BE2C (cell line): Measurements from ENCODE around the gene CEBPG.

ENCODE experiments used
- DNase-seq: peaks from one replicate; pipeline ENCODE4 v3.0.0-alpha.2; 2020
- H3K27me3 ChIP-seq: fragments of 250-450 bp; sonication (Bioruptor Pico); 2 replicates; pipeline ENCODE4 v1.5.1; 2020; ENCODE audit warnings: mild to moderate bottlenecking
- H3K36me3 ChIP-seq: fragments of 250-450 bp; sonication (Bioruptor Pico); 2 replicates; pipeline ENCODE4 v1.5.1; 2020; ENCODE audit warnings: mild to moderate bottlenecking
- H3K4me1 ChIP-seq: fragments of 250-450 bp; sonication (Bioruptor Pico); 2 replicates; pipeline ENCODE4 v1.5.1; 2020
- H3K4me3 ChIP-seq: 2 replicates; pipeline ENCODE4 v1.5.1; 2011; ENCODE audit warnings: low read depth, low read length
- H3K9me3 ChIP-seq: fragments of 250-450 bp; sonication (Bioruptor Pico); 2 replicates; pipeline ENCODE4 v1.5.1; 2020
- TF ChIP-seq, protein P1 (sequence below): IDR thresholded peaks from 2 replicates; pipeline ENCODE4 v1.5.1; 2012; ENCODE audit warnings: mild to moderate bottlenecking, low read depth, low read length

The CEBPG gene

GRCh38 chr19:33430674-33431277 lies 57.3 kb downstream of the CEBPG start:
- H3K36me3 ChIP-seq = no peaks in the 10 kb centered on the region
- H3K27me3 ChIP-seq = no peaks in the 10 kb centered on the region
- H3K4me1 ChIP-seq = peaks cover 48% of the 10 kb centered on the region
- H3K9me3 ChIP-seq = no peaks in the 10 kb centered on the region
- TF ChIP-seq, protein P1, sequence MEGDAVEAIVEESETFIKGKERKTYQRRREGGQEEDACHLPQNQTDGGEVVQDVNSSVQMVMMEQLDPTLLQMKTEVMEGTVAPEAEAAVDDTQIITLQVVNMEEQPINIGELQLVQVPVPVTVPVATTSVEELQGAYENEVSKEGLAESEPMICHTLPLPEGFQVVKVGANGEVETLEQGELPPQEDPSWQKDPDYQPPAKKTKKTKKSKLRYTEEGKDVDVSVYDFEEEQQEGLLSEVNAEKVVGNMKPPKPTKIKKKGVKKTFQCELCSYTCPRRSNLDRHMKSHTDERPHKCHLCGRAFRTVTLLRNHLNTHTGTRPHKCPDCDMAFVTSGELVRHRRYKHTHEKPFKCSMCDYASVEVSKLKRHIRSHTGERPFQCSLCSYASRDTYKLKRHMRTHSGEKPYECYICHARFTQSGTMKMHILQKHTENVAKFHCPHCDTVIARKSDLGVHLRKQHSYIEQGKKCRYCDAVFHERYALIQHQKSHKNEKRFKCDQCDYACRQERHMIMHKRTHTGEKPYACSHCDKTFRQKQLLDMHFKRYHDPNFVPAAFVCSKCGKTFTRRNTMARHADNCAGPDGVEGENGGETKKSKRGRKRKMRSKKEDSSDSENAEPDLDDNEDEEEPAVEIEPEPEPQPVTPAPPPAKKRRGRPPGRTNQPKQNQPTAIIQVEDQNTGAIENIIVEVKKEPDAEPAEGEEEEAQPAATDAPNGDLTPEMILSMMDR = peak; percentile 90
- H3K4me3 ChIP-seq = peak overlapping the region; percentile 10; the same call in 1 of the 2 replicates
- DNase-seq = peak; percentile 87

- DNase-seq = no peak
- no peaks in the 10 kb centered on the region for H3K27me3 ChIP-seq
- H3K36me3 ChIP-seq = no peaks in the 10 kb centered on the region
Observed at GRCh38 chr19:33432015-33432414, 58.5 kb downstream of the CEBPG start.

More at GRCh38 chr19:33432015-33432414, 58.5 kb downstream of the CEBPG start:
- Histone ChIP-seq H3K4me1 (peaks cover 60% of the 10 kb centered on the region), H3K9me3 (no peaks in the 10 kb centered on the region), H3K4me3 (no peak overlapping the region)
- TF ChIP-seq, protein P1 = no peak
